OCI-LY7 (cell line): Measurements from ENCODE around the gene ZNF836. TPM values are rescaled to one million over a fixed set of nuclear protein-coding genes. Genes with fewer than 3 reads are reported as not detected.

Experiments
- BruUV-seq: library from RNA; stranded (reverse); fragments of 400-500 nt; replicated peaks from 2 replicates; lab custom pipeline; 2021; lab: Mats Ljungman, UMichigan
- CTCF ChIA-PET: fragments of 300-600 bp; sonication (Branson Sonifier 250); formaldehyde crosslinking; loops from one replicate; lab custom pipeline; 2022; ENCODE audit warnings: antibody characterized with exemption; ENCODE audit not compliant: unreplicated experiment; lab: Charles Lee
- POLR2A ChIA-PET: fragments of 300-600 bp; sonication (Branson Sonifier 250); formaldehyde crosslinking; loops from one replicate; lab custom pipeline; 2022; ENCODE audit warnings: antibody characterized with exemption; lab: Charles Lee
- DNase-seq: peaks from one replicate; pipeline ENCODE4 v3.0.0-alpha.2; 2015; ENCODE audit warnings: low spot score
- H2AFZ ChIP-seq: fragments of 200-600 bp; sonication (generic), shearing (Covaris generic); 2 replicates; pipeline ENCODE4 v1.6.1; 2014; ENCODE audit warnings: mild to moderate bottlenecking, antibody characterized with exemption, low read length, moderate library complexity
- H3K27ac ChIP-seq: fragments of 200-600 bp; sonication (generic); 2 replicates; pipeline ENCODE4 v1.5.1; 2014; ENCODE audit warnings: mixed run types, low read depth, mild to moderate bottlenecking, moderate library complexity, low read length, inconsistent platforms; ENCODE audit not compliant: poor library complexity, severe bottlenecking
- H3K36me3 ChIP-seq: fragments of 200-600 bp; sonication (generic); 2 replicates; pipeline ENCODE4 v1.6.1; 2014; ENCODE audit warnings: mild to moderate bottlenecking, antibody characterized with exemption, low read length, moderate library complexity, mixed read lengths; ENCODE audit not compliant: insufficient read depth
- H3K4me1 ChIP-seq: fragments of 200-600 bp; sonication (generic); 2 replicates; pipeline ENCODE4 v1.5.1; 2014; ENCODE audit warnings: mild to moderate bottlenecking, low read length; ENCODE audit not compliant: insufficient read depth, poor library complexity, severe bottlenecking
- H3K4me2 ChIP-seq: fragments of 200-600 bp; sonication (generic); 2 replicates; pipeline ENCODE4 v1.6.1; 2014; ENCODE audit warnings: mild to moderate bottlenecking, low read length
- H3K4me3 ChIP-seq: fragments of 200-600 bp; sonication (generic); 2 replicates; pipeline ENCODE4 v1.5.1; 2014; ENCODE audit warnings: mild to moderate bottlenecking, low read depth, low read length; ENCODE audit not compliant: poor library complexity, severe bottlenecking
- H3K79me2 ChIP-seq: fragments of 200-600 bp; sonication (generic); 2 replicates; pipeline ENCODE4 v1.6.1; 2016; ENCODE audit warnings: low read depth, mild to moderate bottlenecking, low read length, moderate library complexity, mixed read lengths; ENCODE audit not compliant: insufficient read depth
- H3K9me2 ChIP-seq: fragments of 200-600 bp; sonication (generic); 2 replicates; pipeline ENCODE4 v1.6.1; 2016; ENCODE audit warnings: mild to moderate bottlenecking, low read length, mixed read lengths; ENCODE audit not compliant: insufficient read depth
- H3K9me3 ChIP-seq: fragments of 200-600 bp; sonication (generic); 2 replicates; pipeline ENCODE4 v1.6.1; 2014; ENCODE audit warnings: mild to moderate bottlenecking, mixed run types, low read length, mixed read lengths
- H4K20me1 ChIP-seq: fragments of 200-600 bp; sonication (generic); 2 replicates; pipeline ENCODE4 v1.6.1; 2014; ENCODE audit warnings: mild to moderate bottlenecking, antibody characterized with exemption, low read length, moderate library complexity, mixed read lengths; ENCODE audit not compliant: insufficient read depth
- EZH2phosphoT487 ChIP-seq: fragments of 200-600 bp; sonication (generic); IDR thresholded peaks from 2 replicates; pipeline ENCODE4 v1.6.1; 2018; ENCODE audit warnings: low read depth, borderline replicate concordance, mild to moderate bottlenecking, mixed run types, antibody characterized with exemption, low read length, moderate library complexity, mixed read lengths
- intact Hi-C: fragments of 100-400 bp; cut with micrococcal nuclease; formaldehyde crosslinking; loops from one replicate; pipeline ENCODE4 v1.10.0; 2022; ENCODE audit not compliant: unreplicated experiment
- total RNA-seq, 2 experiments: library from RNA; depleted of rRNA in 1 of 2; stranded (reverse); fragments of >200 nt in 1 of 2; shearing (Covaris generic) in 1 of 2; gene quantifications; 2 replicates each; pipeline ENCODE4 v1.2.3, GENCODE V29; 2014 to 2022
- TF ChIP-seq, protein P1 (sequence below): fragments of 200-600 bp; sonication (generic); conservative IDR thresholded peaks from 2 replicates; pipeline ENCODE4 v1.5.1; 2014; ENCODE audit warnings: mild to moderate bottlenecking, antibody characterized with exemption, low read length, moderate library complexity, mixed read lengths

ZNF836 gene
- total RNA-seq, 2 experiments from 2014 or later: 8.0 to 14.8 TPM

DNA sequence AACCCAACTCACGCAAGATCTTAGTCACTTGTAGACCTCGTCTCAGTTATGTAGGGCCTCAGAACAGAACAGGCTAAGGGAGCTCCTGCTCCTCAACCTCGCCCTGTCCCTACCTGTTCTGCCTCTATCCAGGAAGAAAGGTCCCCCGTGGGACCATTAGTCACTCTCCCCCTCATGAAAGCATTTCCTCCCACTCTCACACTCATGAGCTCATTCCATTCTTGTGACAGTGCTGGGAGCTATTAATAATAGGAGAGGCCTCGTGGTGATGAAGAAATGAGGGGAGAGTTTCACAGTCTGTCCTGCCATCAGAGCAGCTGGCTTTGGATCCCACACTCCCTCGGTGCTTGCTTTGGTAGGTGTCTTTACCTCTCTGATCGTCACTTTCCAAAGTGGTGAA, 28.6 kb upstream of the ZNF836 start:
- Histone ChIP-seq H3K9me2 (no peaks in the 10 kb centered on the region), H3K4me1 (no peaks in the 10 kb centered on the region), H2AFZ (no peak overlapping the region), H3K4me2 (no peak overlapping the region), H3K36me3 (peaks cover 97% of the 10 kb centered on the region), H3K4me3 (no peak overlapping the region), H3K79me2 (peaks cover 64% of the 10 kb centered on the region), H3K9me3 (no peaks in the 10 kb centered on the region), H4K20me1 (peaks cover 34% of the 10 kb centered on the region; the same call in 1 of the 2 replicates), H3K27ac (no peak overlapping the region)
- CTCF ChIA-PET: no interaction called here
- POLR2A ChIA-PET: no interaction called here
- no TSS peak for BruUV-seq
- DNase-seq: no peak
- intact Hi-C loops: no loop called here
- no peak for TF ChIP-seq EZH2phosphoT487
- TF ChIP-seq, protein P1, sequence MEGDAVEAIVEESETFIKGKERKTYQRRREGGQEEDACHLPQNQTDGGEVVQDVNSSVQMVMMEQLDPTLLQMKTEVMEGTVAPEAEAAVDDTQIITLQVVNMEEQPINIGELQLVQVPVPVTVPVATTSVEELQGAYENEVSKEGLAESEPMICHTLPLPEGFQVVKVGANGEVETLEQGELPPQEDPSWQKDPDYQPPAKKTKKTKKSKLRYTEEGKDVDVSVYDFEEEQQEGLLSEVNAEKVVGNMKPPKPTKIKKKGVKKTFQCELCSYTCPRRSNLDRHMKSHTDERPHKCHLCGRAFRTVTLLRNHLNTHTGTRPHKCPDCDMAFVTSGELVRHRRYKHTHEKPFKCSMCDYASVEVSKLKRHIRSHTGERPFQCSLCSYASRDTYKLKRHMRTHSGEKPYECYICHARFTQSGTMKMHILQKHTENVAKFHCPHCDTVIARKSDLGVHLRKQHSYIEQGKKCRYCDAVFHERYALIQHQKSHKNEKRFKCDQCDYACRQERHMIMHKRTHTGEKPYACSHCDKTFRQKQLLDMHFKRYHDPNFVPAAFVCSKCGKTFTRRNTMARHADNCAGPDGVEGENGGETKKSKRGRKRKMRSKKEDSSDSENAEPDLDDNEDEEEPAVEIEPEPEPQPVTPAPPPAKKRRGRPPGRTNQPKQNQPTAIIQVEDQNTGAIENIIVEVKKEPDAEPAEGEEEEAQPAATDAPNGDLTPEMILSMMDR: no peak

DNA sequence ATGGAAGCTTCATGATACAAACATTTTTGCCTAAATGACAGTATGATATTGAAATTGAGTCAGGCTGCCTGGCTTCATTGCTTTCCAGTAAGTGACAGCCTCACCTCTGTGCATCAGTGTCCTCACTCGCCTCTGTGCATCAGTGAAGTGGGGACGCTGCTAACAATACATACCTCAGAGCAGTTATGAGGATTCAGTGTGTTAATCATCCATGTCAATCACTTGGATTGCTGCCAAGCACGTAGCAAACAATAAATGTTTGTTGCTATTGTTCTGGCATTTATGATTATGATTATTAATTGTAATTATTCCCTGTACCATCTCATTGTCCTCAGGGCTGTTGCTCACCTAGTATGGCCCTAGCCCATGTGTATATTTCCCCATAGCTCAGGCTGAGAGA, 27.3 kb upstream of the ZNF836 start:
- ChIA-PET POLR2A (interaction anchor here (0.5 to 0.7 kb wide), 2 partner anchors 14 to 710 kb away, joined by 3 read pairs; no protein-coding TSS in a partner anchor), CTCF (no interaction called here)
- no peak overlapping the region for H2AFZ ChIP-seq
- intact Hi-C loops: no loop called here
- no peak for DNase-seq
- H3K9me2 ChIP-seq: no peaks in the 10 kb centered on the region
- no TSS peak for BruUV-seq
- H4K20me1 ChIP-seq: peaks cover 43% of the 10 kb centered on the region
- H3K79me2 ChIP-seq: peaks cover 78% of the 10 kb centered on the region
- H3K4me1 ChIP-seq: no peaks in the 10 kb centered on the region
- peaks cover 97% of the 10 kb centered on the region for H3K36me3 ChIP-seq
- no peak overlapping the region for H3K27ac ChIP-seq
- no peaks in the 10 kb centered on the region for H3K9me3 ChIP-seq
- TF ChIP-seq, protein P1: no peak
- no peak for TF ChIP-seq EZH2phosphoT487
- no peak overlapping the region for H3K4me3 ChIP-seq
- no peak overlapping the region for H3K4me2 ChIP-seq

DNA sequence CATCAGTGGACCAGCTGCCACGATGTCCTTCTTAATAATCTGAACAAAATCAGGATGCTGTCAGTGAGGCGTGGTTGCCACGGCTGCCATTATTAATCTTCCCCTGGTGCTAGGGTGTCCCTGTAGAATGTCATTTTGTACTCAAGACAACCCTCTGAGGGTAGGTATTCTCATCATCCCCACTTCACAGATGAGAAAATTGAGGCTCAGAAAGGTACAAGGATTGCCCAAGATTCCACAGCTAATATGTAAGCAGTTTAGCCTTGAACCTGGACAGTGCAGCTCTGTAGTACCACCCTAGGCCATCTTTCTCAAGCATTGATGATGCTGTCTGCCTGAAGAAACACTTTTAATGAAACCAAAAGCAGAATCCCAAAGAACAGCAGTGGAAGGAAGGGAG, 26.5 kb upstream of the ZNF836 start:
- peaks cover 97% of the 10 kb centered on the region for H3K36me3 ChIP-seq
- no peaks in the 10 kb centered on the region for H3K9me2 ChIP-seq
- no peaks in the 10 kb centered on the region for H3K9me3 ChIP-seq
- H2AFZ ChIP-seq: no peak overlapping the region
- peaks cover 4% of the 10 kb centered on the region for H3K4me1 ChIP-seq
- peaks cover 45% of the 10 kb centered on the region for H4K20me1 ChIP-seq
- CTCF ChIA-PET: no interaction called here
- DNase-seq: no peak
- H3K79me2 ChIP-seq: peaks cover 85% of the 10 kb centered on the region
- no TSS peak for BruUV-seq
- H3K27ac ChIP-seq: no peak overlapping the region
- TF ChIP-seq, protein P1: no peak
- TF ChIP-seq EZH2phosphoT487: no peak
- no peak overlapping the region for H3K4me2 ChIP-seq
- H3K4me3 ChIP-seq: no peak overlapping the region
- POLR2A ChIA-PET: interaction anchor here (0.7 kb wide), 1 partner anchor 710 kb away, joined by 3 read pairs; no protein-coding TSS in a partner anchor
- intact Hi-C loops: no loop called here
